Measurements from ENCODE around the gene GLE1. TPM values are rescaled to one million over a fixed set of nuclear protein-coding genes. Genes with fewer than 3 reads are reported as not detected.
A peak's percentile ranks its signal among the peaks of the same experiment; 100 is the strongest.
"Not testable (repeated sequence)": the region's sequence is repeated elsewhere in the genome, so short reads cannot be mapped to it uniquely, and the experiment has no call there.

The GLE1 gene
- total RNA-seq, 5 donors from 2014 or later (not counting 1 experiment from before 2014, with no cell fraction given), result 15.5 to 30.5 (median 29.1) TPM

DNA sequence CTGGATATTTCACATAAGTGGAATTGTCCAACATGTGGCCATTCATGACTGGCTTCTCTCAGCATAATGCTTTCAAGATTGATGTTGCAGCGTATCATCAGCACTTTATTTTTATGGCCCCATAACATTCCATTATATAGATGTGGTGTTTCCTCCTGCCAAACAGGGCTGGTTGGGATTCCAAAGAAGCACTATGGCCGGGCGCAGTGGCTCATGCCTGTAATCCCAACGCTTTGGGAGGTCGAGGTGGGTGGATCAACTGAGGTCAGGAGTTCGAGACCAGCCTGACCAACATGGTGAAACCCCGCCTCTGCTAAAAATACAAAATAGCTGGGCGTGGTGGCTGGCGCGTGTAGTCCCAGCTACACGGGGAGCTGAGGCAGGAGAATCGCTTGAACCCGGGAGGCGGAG is 1.1 kb upstream of the GLE1 start:
- H3K27me3 ChIP-seq (replicated peaks in 1 of 2; ENCODE audit: control insufficient read depth in 2 of 2, extremely low read depth in 1 of 2, insufficient read depth in 2 of 2, low read length in 1 of 2); ATAC-seq (replicated peaks in 1 of 4); H3K27me3 Mint-ChIP-seq; CTCF ChIA-PET; H3K27ac ChIP-seq (ENCODE audit: low read length); H3K9me3 ChIP-seq; POLR2A ChIA-PET; DNase-seq; H3K9me3 Mint-ChIP-seq; H3K4me3 ChIP-seq (ENCODE audit: control insufficient read depth in 1 of 2, extremely low read depth in 1 of 2, low read length in 1 of 2): not testable (repeated sequence)
- Mint-ChIP-seq H3K27ac (peak overlapping the region in 1 of 2 donors; percentile 66), H3K36me3 (peaks cover 18% of the 10 kb centered on the region), H3K4me1 (peaks cover 22 to 23% (median 23%) of the 10 kb centered on the region in 3 donors), H3K4me3 (peak overlapping the region; percentile 73 to 99 (median 99))
- Histone ChIP-seq H3K36me3 (ENCODE audit: control insufficient read depth in 2 of 2, extremely low read depth in 1 of 2, insufficient read depth in 1 of 2, low read length in 1 of 2) (peaks cover 3 to 32% of the 10 kb centered on the region in 2 donors), H3K4me1 (ENCODE audit: control insufficient read depth in 1 of 2, extremely low read depth in 1 of 2, insufficient read depth in 2 of 2, low read length in 2 of 2) (peaks cover 9 to 26% of the 10 kb centered on the region in 2 experiments)
- WGBS (ENCODE audit: insufficient coverage), result 94% methylated on average over 13 of the region's 14 CpGs

DNA sequence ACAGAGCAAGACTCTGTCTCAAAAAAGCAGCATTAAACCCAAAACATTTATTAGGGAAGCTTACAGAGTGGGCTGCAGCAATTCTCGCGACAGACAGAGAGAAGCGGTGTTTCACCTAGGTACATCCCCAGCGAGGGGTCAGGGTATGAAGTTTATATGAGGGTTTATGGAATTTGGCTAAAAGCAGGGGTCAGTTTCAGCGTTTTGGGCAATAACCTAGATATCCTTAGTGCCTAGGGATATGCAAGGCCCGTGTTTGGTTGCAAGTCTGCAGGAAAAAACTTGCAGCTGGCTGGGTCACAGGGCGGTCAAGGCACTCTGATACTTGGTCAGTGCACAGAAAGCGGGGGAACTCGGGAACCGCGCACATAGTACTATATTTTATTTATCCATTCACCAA is 649 bp upstream of the GLE1 start:
- WGBS (ENCODE audit: insufficient coverage), result 70% methylated on average over 6 of the region's 11 CpGs

DNA sequence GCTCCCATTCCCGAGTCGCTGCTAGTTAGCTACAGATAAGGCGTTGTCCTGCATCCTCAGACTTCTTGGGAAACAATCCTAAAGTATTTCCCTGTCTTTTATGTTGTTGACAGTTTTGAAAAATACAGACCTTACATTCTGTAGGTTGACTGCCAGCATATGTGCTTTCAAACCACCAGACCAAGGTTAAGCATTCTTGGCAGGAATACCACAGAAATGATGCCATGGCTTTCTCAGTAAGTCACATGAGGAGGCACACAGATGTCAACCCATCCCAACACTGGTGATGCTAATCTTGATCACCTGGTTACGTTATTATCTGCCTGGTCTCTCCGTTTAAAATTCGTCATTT is 871 bp downstream of the GLE1 start:
- H3K36me3 ChIP-seq (ENCODE audit: control insufficient read depth in 2 of 2, extremely low read depth in 1 of 2, insufficient read depth in 1 of 2, low read length in 1 of 2), result peaks cover 2 to 32% of the 10 kb centered on the region in 2 donors
- peak overlapping the region; percentile 98 to 99 for H3K27ac Mint-ChIP-seq

More for the DNA sequence above, 649 bp upstream of the GLE1 start:
- ChIA-PET POLR2A (no interaction called here), CTCF (no interaction called here)
- peak overlapping the region; percentile 73 to 99 (median 99) for H3K4me3 Mint-ChIP-seq
- Histone ChIP-seq H3K27ac (ENCODE audit: low read length) (no peak overlapping the region), H3K36me3 (ENCODE audit: control insufficient read depth in 2 of 2, extremely low read depth in 1 of 2, insufficient read depth in 1 of 2, low read length in 1 of 2) (peaks cover 2 to 29% of the 10 kb centered on the region in 2 donors), H3K4me1 (ENCODE audit: control insufficient read depth in 1 of 2, extremely low read depth in 1 of 2, insufficient read depth in 2 of 2, low read length in 2 of 2) (peaks cover 9 to 26% of the 10 kb centered on the region in 2 experiments), H3K4me3 (ENCODE audit: control insufficient read depth in 1 of 2, extremely low read depth in 1 of 2, low read length in 1 of 2) (peak overlapping the region in 1 of 2 donors; percentile 93), H3K27me3 (replicated peaks in 1 of 2; ENCODE audit: control insufficient read depth in 2 of 2, extremely low read depth in 1 of 2, insufficient read depth in 2 of 2, low read length in 1 of 2) (no peaks in the 10 kb centered on the region), H3K9me3 (no peaks in the 10 kb centered on the region)
- no peak for ATAC-seq (replicated peaks in 1 of 4)
- DNase-seq, result no peak
- H3K4me1 Mint-ChIP-seq, result peaks cover 26 to 28% (median 27%) of the 10 kb centered on the region in 3 donors
- H3K36me3 Mint-ChIP-seq, result peaks cover 22% of the 10 kb centered on the region
- no peaks in the 10 kb centered on the region for H3K27me3 Mint-ChIP-seq
- H3K27ac Mint-ChIP-seq, result peak overlapping the region; percentile 31 to 66
- no peaks in the 10 kb centered on the region for H3K9me3 Mint-ChIP-seq

DNA sequence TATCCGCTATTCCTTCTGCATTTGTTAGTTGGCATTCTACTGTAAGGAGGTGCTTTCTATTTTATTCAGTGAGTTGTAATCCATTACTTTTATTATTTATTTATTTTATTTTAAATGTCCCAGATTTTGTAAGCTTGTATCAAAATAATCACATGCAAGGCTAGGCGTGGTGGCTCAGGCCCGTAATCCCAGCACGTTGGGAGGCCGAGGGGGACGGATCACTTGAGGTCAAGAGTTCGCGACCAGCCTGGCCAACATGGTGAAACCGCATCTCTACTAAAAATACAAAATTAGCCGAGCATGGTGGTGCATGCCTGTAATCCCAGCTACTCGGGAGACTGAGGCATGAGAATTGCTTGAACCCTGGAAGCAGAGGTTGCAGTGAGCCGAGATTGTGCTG is 1.4 kb downstream of the GLE1 start:
- ATAC-seq (replicated peaks in 1 of 4); H3K9me3 ChIP-seq; H3K9me3 Mint-ChIP-seq; H3K27ac Mint-ChIP-seq; H3K27ac ChIP-seq (ENCODE audit: low read length); DNase-seq; H3K27me3 Mint-ChIP-seq; CTCF ChIA-PET; H3K27me3 ChIP-seq (replicated peaks in 1 of 2; ENCODE audit: control insufficient read depth in 2 of 2, extremely low read depth in 1 of 2, insufficient read depth in 2 of 2, low read length in 1 of 2); H3K4me3 ChIP-seq (ENCODE audit: control insufficient read depth in 1 of 2, extremely low read depth in 1 of 2, low read length in 1 of 2): not testable (repeated sequence)
- Mint-ChIP-seq H3K4me3 (peak overlapping the region; percentile 99 to 100 (median 99)), H3K4me1 (peaks cover 29 to 34% (median 33%) of the 10 kb centered on the region in 3 donors), H3K36me3 (peaks cover 14% of the 10 kb centered on the region)
- 100% methylated on average over 7 of the region's 12 CpGs for WGBS (ENCODE audit: insufficient coverage)
- POLR2A ChIA-PET, result interaction anchor here (0.6 to 1.3 kb wide), 3 partner anchors 45 to 572 kb away, joined by 3 to 7 read pairs (median 3); no protein-coding TSS in a partner anchor
- Histone ChIP-seq H3K36me3 (ENCODE audit: control insufficient read depth in 2 of 2, extremely low read depth in 1 of 2, insufficient read depth in 1 of 2, low read length in 1 of 2) (peaks cover 2 to 34% of the 10 kb centered on the region in 2 donors), H3K4me1 (ENCODE audit: control insufficient read depth in 1 of 2, extremely low read depth in 1 of 2, insufficient read depth in 2 of 2, low read length in 2 of 2) (peaks cover 9 to 30% of the 10 kb centered on the region in 2 experiments)

More for the DNA sequence above, 871 bp downstream of the GLE1 start:
- Mint-ChIP-seq H3K27me3 (no peaks in the 10 kb centered on the region), H3K4me3 (peak overlapping the region; percentile 99 to 100 (median 99)), H3K9me3 (no peaks in the 10 kb centered on the region), H3K4me1 (peaks cover 29 to 34% (median 33%) of the 10 kb centered on the region in 3 donors), H3K36me3 (peaks cover 17% of the 10 kb centered on the region)
- ATAC-seq (replicated peaks in 1 of 4), result no peak
- Histone ChIP-seq H3K4me1 (ENCODE audit: control insufficient read depth in 1 of 2, extremely low read depth in 1 of 2, insufficient read depth in 2 of 2, low read length in 2 of 2) (peaks cover 9 to 26% of the 10 kb centered on the region in 2 experiments), H3K27ac (ENCODE audit: low read length) (peak overlapping the region; percentile 73), H3K4me3 (ENCODE audit: control insufficient read depth in 1 of 2, extremely low read depth in 1 of 2, low read length in 1 of 2) (peak overlapping the region; percentile 90 to 93), H3K27me3 (replicated peaks in 1 of 2; ENCODE audit: control insufficient read depth in 2 of 2, extremely low read depth in 1 of 2, insufficient read depth in 2 of 2, low read length in 1 of 2) (no peaks in the 10 kb centered on the region), H3K9me3 (no peaks in the 10 kb centered on the region)
- WGBS (ENCODE audit: insufficient coverage), result 13% methylated on average over 3 of the region's 6 CpGs
- CTCF ChIA-PET, result interaction anchor here in 1 of 2 donors (1.3 kb wide), 1 partner anchor 47 kb away, joined by 3 read pairs; the partner anchor contains the start of gene SPTAN1
- DNase-seq, result no peak
- POLR2A ChIA-PET, result interaction anchor here (0.6 to 1.3 kb wide), 4 partner anchors 45 to 572 kb away, joined by 3 to 7 read pairs (median 5); partner anchors contain the start of gene URM1 (in 1 of the 2)

DNA sequence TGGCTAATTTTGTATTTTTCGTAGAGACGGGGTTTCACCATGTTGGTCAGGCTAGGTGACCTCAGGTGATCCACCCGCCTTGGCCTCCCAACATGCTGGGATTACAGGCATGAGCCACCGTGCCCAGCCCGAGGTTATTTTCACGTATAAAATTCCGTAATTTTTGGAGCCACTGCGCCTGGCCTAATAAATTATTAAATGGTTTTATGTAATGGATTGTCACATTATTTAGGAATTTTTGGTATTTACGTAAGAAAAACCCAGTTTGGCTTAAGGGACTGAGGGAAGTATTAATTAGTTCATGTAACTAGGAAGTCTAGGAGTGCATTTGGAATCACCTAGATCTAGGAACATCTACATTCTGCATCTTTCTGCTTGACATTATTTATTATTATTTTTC is 8.3 kb downstream of the GLE1 start:
- peaks cover 37% of the 10 kb centered on the region for H3K36me3 Mint-ChIP-seq
- Histone ChIP-seq H3K4me3 (ENCODE audit: control insufficient read depth in 1 of 2, extremely low read depth in 1 of 2, low read length in 1 of 2) (no peak overlapping the region), H3K9me3 (no peaks in the 10 kb centered on the region), H3K27me3 (replicated peaks in 1 of 2; ENCODE audit: control insufficient read depth in 2 of 2, extremely low read depth in 1 of 2, insufficient read depth in 2 of 2, low read length in 1 of 2) (no peaks in the 10 kb centered on the region), H3K27ac (ENCODE audit: low read length) (no peak overlapping the region), H3K36me3 (ENCODE audit: control insufficient read depth in 2 of 2, extremely low read depth in 1 of 2, insufficient read depth in 1 of 2, low read length in 1 of 2) (peaks cover 7 to 50% of the 10 kb centered on the region in 2 donors), H3K4me1 (ENCODE audit: control insufficient read depth in 1 of 2, extremely low read depth in 1 of 2, insufficient read depth in 2 of 2, low read length in 2 of 2) (peaks cover 0 to 25% of the 10 kb centered on the region in 2 experiments)
- ATAC-seq (replicated peaks in 1 of 4) (no peak), DNase-seq (no peak)
- H3K27me3 Mint-ChIP-seq, result no peaks in the 10 kb centered on the region
- no peaks in the 10 kb centered on the region for H3K9me3 Mint-ChIP-seq
- WGBS (ENCODE audit: insufficient coverage), result 98% methylated on average over 8 of the region's 9 CpGs
- ChIA-PET POLR2A (no interaction called here), CTCF (interaction anchor here in 1 of 2 donors (0.7 kb wide), 1 partner anchor 157 kb away, joined by 3 read pairs; no protein-coding TSS in a partner anchor)
- H3K4me1 Mint-ChIP-seq, result peaks cover 16 to 22% (median 20%) of the 10 kb centered on the region in 3 donors
- H3K27ac Mint-ChIP-seq, result no peak overlapping the region
- H3K4me3 Mint-ChIP-seq, result no peak overlapping the region

DNA sequence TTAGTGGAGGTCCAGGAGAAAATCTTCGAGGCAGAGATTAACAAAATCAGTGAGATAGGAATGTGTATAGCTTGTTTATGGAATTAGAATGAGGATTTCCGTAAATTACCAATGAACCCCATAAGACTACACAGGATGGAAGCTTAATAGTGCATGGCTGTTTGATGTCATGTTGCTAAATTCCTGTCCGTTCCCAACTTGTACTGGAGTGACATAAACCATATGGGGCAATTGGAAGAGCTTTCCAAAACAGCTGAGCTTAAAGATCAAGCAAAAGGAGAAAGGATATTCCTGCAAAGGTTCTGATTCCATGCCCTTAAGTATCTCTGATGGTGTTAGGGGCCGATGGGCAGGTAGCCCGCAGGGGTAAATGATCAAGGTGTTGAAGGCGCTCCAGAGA is 17.4 kb downstream of the GLE1 start:
- H3K36me3 ChIP-seq (ENCODE audit: control insufficient read depth in 2 of 2, extremely low read depth in 1 of 2, insufficient read depth in 1 of 2, low read length in 1 of 2), result peaks cover 5 to 67% of the 10 kb centered on the region in 2 donors
- ChIA-PET CTCF (no interaction called here), POLR2A (interaction anchor here (0.6 kb wide), 2 partner anchors 10 to 30 kb away, joined by 5 to 6 read pairs; no protein-coding TSS in a partner anchor)
- H3K4me1 ChIP-seq (ENCODE audit: control insufficient read depth in 1 of 2, extremely low read depth in 1 of 2, insufficient read depth in 2 of 2, low read length in 2 of 2), result no peaks in the 10 kb centered on the region
- Mint-ChIP-seq H3K27ac (no peak overlapping the region), H3K4me1 (peaks cover 0 to 6% (median 3%) of the 10 kb centered on the region in 3 donors), H3K36me3 (peaks cover 49% of the 10 kb centered on the region), H3K27me3 (no peaks in the 10 kb centered on the region), H3K9me3 (no peaks in the 10 kb centered on the region), H3K4me3 (no peak overlapping the region)
- H3K27me3 ChIP-seq (replicated peaks in 1 of 2; ENCODE audit: control insufficient read depth in 2 of 2, extremely low read depth in 1 of 2, insufficient read depth in 2 of 2, low read length in 1 of 2), result no peaks in the 10 kb centered on the region
- H3K27ac ChIP-seq (ENCODE audit: low read length), result no peak overlapping the region
- no peak overlapping the region for H3K4me3 ChIP-seq (ENCODE audit: control insufficient read depth in 1 of 2, extremely low read depth in 1 of 2, low read length in 1 of 2)
- H3K9me3 ChIP-seq, result no peaks in the 10 kb centered on the region
- no peak for ATAC-seq (replicated peaks in 1 of 4)
- DNase-seq, result no peak
- 88% methylated on average over 4 of the region's 6 CpGs for WGBS (ENCODE audit: insufficient coverage)
